ENCODE data around the gene EMILIN3.
A peak's percentile ranks its signal among the peaks of the same experiment; 100 is the strongest.

EMILIN3 gene

DNA sequence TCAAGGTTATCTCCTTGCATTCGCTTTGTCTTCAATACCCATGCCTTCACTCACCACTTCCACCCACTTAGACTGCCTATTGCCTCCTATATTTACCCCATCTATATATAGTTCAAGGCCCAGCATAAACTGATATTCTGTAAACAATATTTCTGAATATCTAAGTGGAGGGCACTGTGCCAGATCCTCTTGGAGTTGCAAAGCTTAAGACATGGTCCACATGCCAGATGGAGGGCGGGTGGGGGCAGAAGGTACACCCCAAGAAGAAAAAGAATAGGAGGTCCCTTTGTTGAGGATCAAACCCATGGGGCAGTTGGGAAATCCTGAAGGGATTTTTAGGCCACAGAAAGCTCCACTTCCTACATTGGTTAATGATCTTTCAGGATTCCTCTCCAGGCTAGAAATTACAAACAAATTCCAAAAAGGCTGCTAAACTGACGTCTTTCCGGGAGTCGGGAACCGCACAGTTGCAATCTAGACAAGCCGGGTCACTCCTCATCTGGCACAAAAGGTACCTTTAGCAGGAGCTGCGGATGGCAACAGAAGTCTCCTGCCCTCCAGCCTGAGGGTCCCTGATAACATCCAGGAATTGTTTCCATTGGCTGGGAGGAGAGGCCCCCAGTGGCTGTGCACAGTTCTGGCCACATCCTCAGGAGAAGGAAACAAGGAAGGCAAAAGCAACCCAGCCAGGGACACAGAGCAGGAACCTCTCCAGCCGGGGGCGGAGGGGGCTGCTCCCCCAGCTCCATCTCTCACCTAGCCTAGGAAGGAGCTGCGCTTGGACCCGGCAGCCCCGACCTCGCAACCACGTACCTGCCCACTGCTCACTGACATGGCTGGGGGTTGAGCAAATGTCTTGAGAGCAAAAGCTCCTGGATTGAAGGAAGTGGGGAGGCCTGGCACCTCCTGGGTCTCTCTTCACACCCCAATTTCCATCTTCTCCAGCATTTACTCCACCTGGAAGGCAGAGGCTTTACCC, 31.9 kb downstream of the EMILIN3 start:
- TF ChIP-seq, protein P1, sequence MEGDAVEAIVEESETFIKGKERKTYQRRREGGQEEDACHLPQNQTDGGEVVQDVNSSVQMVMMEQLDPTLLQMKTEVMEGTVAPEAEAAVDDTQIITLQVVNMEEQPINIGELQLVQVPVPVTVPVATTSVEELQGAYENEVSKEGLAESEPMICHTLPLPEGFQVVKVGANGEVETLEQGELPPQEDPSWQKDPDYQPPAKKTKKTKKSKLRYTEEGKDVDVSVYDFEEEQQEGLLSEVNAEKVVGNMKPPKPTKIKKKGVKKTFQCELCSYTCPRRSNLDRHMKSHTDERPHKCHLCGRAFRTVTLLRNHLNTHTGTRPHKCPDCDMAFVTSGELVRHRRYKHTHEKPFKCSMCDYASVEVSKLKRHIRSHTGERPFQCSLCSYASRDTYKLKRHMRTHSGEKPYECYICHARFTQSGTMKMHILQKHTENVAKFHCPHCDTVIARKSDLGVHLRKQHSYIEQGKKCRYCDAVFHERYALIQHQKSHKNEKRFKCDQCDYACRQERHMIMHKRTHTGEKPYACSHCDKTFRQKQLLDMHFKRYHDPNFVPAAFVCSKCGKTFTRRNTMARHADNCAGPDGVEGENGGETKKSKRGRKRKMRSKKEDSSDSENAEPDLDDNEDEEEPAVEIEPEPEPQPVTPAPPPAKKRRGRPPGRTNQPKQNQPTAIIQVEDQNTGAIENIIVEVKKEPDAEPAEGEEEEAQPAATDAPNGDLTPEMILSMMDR (IDR thresholded peaks at IDR 0.05; ENCODE audit: low read depth, low read length, missing control alignments) = no peak
- no peak overlapping the region for H3K4me3 ChIP-seq (replicated peaks; ENCODE audit: low read depth, low read length)
- DNase-seq (ENCODE audit: extremely low read depth, low read depth) = no peak

DNA sequence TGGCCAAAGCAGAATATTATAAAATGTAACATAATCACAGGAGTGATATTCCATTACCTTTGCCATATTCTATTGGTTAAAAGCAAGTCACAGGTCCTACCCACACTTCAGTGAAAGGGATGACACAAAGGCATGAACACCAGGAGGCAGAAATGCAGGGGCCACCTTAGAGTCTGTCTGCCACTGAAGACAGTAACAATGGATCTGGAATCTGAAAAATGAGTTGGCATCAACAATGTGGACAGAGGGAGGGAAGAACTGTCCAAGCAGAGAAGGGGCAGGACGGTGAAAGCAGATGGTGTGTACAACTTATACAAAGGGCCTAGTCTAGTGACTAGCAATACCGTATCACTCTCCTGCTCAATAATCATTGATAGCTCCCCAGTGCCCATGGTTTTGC, 32.6 kb downstream of the EMILIN3 start:
- TF ChIP-seq, protein P1 (IDR thresholded peaks at IDR 0.05; ENCODE audit: low read depth, low read length, missing control alignments) = no peak
- H3K4me3 ChIP-seq (replicated peaks; ENCODE audit: low read depth, low read length) = no peak overlapping the region
- no peak for DNase-seq (ENCODE audit: extremely low read depth, low read depth)

DNA sequence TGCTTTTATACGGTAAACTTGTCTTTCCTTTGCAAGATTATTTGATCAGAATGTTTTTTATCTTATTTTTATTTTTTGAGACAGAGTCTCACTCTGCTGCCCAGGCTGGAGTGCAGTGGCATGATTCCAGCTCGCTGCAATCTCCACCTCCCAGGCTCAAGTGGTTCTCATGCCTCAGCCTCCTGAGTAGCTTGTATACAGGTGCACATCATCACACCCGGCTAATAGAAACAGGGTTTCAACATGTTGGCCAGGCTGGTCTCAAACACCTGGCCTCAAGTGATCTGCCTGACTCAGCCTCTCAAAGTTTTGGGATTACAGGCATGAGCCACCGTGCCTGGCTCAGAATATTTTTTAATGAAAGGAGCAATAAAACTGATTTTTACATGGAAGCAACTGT, 34.9 kb downstream of the EMILIN3 start:
- DNase-seq (ENCODE audit: extremely low read depth, low read depth) = no peak
- TF ChIP-seq, protein P1 (IDR thresholded peaks at IDR 0.05; ENCODE audit: low read depth, low read length, missing control alignments) = no peak
- H3K4me3 ChIP-seq (replicated peaks; ENCODE audit: low read depth, low read length) = no peak overlapping the region

DNA sequence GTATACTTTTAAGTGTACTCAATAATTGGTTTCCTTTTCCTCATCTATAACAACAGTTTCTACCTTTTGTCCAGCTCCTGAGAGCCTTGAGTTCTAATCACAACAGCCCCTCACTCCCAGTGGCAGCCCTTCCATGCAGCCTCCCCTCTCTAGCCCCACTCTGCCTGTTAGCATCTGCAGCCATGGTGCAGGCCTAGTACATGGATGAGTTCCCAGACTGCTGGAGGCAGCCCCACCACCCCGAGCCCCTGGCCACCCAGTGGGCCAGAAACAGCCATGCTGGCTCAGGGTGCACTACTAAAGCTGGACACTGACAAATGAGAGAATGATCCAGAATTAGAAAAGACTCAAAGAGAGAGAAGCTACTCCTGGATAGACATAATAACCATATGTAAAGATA, 35.7 kb downstream of the EMILIN3 start:
- no peak for DNase-seq (ENCODE audit: extremely low read depth, low read depth)
- no peak overlapping the region for H3K4me3 ChIP-seq (replicated peaks; ENCODE audit: low read depth, low read length)
- TF ChIP-seq, protein P1 (IDR thresholded peaks at IDR 0.05; ENCODE audit: low read depth, low read length, missing control alignments) = no peak

DNA sequence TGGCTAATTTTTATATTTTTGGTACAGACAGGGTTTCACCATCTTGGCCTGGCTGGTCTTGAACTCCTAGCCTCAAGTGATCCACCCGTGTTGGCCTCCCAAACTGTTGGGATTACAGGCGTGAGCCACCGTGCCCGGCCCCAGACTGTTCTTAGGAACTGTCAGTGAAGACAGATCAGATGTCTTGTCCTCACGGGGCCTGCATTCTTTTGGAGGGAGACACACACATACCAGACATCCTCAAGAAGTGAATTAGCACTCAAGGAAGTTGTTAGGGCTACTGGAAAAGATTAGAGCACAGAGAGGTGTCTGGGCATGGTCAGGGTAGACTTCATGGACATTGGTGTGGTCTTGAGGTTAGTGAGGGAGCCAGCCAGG, 36.3 kb downstream of the EMILIN3 start:
- no peak overlapping the region for H3K4me3 ChIP-seq (replicated peaks; ENCODE audit: low read depth, low read length)
- TF ChIP-seq, protein P1 (IDR thresholded peaks at IDR 0.05; ENCODE audit: low read depth, low read length, missing control alignments) = no peak
- no peak for DNase-seq (ENCODE audit: extremely low read depth, low read depth)

DNA sequence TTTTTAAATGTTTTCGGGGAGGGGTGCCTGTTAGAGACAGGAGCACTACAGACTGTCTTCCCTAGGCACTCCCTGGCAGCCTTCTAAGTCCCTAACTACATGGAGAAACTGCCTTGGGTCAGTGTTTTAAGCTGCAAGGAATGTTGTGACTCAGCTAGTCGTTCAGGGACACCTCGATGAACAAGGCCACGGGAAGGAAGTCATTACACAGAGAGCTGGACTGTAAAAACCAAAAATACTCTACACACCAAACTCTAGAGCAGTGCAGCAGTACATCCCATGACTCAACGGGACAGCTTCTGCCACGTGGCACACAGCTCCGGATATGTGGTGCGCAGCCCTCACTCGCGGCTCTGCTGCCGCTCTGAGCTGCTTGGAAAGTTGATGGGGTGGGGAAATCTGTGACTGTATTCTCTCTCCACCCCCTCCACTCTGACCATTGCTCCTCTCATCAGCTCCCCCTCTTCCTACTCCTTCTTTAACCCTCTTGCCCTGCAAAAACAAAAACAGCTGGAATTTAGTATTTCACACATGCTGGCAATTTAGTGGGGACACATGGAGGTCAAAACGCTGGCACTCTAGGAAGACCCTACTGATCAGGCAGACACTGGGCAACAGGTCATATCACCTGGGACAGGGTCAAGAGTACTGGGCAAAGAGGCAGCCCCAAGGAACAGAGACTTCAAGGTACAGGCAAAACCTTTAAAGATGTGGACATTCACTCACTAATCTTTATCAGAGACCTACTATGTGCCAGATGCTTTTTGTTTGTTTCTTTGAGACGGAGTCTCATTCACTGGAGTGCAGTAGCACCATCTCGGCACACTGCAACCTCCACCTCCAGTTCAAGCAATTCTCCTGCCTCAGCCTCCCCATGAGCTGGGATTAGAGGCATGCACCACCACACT, 36.9 kb downstream of the EMILIN3 start:
- peak; percentile 97 for DNase-seq (ENCODE audit: extremely low read depth, low read depth)
- H3K4me3 ChIP-seq (replicated peaks; ENCODE audit: low read depth, low read length) = no peak overlapping the region
- TF ChIP-seq, protein P1 (IDR thresholded peaks at IDR 0.05; ENCODE audit: low read depth, low read length, missing control alignments) = no peak

Measured in HFF-Myc (cell line).